ENCODE measurements around the gene CAPN13. TPM values are rescaled to one million over a fixed set of nuclear protein-coding genes. Genes with fewer than 3 reads are reported as not detected.

The CAPN13 gene
- total RNA-seq, 6 donors from 2014 or later = 9.4 to 46.1 (median 17.5) TPM

- no peak for ATAC-seq (ENCODE audit: low FRiP score in 2 of 2)
- H3K4me1 ChIP-seq = no peaks in the 10 kb centered on the region
- no peaks in the 10 kb centered on the region for H3K27me3 ChIP-seq
- H3K9me3 ChIP-seq = no peaks in the 10 kb centered on the region
- TF ChIP-seq POLR2A (IDR thresholded peaks at IDR 0.05) (no peak), POLR2AphosphoS5 (IDR thresholded peaks at IDR 0.05) (no peak), EP300 (IDR thresholded peaks at IDR 0.05) (no peak), CTCF (IDR thresholded peaks at IDR 0.05) (no peak)
- 71 to 80% methylated on average over 1 of the region's 1 CpG for WGBS, 2 donors
- H3K27ac ChIP-seq = no peak overlapping the region
- no peaks in the 10 kb centered on the region for H3K36me3 ChIP-seq
- DNase-seq = no peak
- H3K4me3 ChIP-seq = no peak overlapping the region
Measured at GRCh38 chr2:30781451-30781850, 25.8 kb downstream of the CAPN13 start.

DNA sequence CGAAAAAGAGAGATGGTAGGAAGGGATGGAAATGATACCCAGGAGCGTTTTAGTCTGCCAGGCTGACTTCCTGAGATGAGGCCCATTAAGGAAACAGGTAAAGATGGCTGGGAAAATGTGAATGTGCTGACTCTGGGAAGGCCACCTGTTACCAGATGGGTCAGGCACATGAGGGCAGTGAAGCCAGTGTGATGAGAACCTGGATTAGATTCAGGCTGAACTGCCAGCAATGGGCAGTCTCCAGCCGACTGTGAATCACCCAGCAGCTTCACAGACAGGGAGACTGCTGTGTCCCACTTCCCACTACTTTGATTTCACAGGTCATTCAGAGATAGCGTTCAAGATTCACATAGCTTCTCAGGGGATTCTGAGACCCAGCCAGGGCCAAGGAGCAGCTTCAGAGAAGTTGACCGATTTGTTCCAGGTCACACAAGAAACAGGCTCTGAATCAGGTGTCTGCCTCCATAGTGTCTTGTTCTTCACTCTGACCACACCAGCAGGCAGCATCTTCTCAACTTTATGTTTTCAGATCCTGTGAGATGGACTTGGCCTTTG, 26.4 kb downstream of the CAPN13 start:
- H3K4me1 ChIP-seq = no peaks in the 10 kb centered on the region
- H3K4me3 ChIP-seq = no peak overlapping the region
- ATAC-seq (ENCODE audit: low FRiP score in 2 of 2) = no peak
- H3K27me3 ChIP-seq = no peaks in the 10 kb centered on the region
- TF ChIP-seq POLR2AphosphoS5 (IDR thresholded peaks at IDR 0.05) (no peak), POLR2A (IDR thresholded peaks at IDR 0.05) (no peak), EP300 (IDR thresholded peaks at IDR 0.05) (no peak), CTCF (IDR thresholded peaks at IDR 0.05) (no peak)
- 85 to 87% methylated on average over 4 to 5 of the region's 5 CpGs for WGBS, 2 donors
- no peak for DNase-seq
- H3K27ac ChIP-seq = no peak overlapping the region
- H3K36me3 ChIP-seq = no peaks in the 10 kb centered on the region
- no peaks in the 10 kb centered on the region for H3K9me3 ChIP-seq

- H3K9me3 ChIP-seq = no peaks in the 10 kb centered on the region
- DNase-seq (peak in 1 of 2 donors; percentile 6), ATAC-seq (ENCODE audit: low FRiP score in 2 of 2) (no peak)
- H3K4me3 ChIP-seq = no peak overlapping the region
- no peaks in the 10 kb centered on the region for H3K36me3 ChIP-seq
- H3K4me1 ChIP-seq = no peaks in the 10 kb centered on the region
- TF ChIP-seq POLR2AphosphoS5 (IDR thresholded peaks at IDR 0.05) (no peak), EP300 (IDR thresholded peaks at IDR 0.05) (no peak), POLR2A (IDR thresholded peaks at IDR 0.05) (no peak), CTCF (IDR thresholded peaks at IDR 0.05) (no peak)
- H3K27me3 ChIP-seq = no peaks in the 10 kb centered on the region
- H3K27ac ChIP-seq = no peak overlapping the region
- 89 to 95% methylated on average over 6 to 11 of the region's 11 CpGs for WGBS, 2 donors
Measured at GRCh38 chr2:30778611-30779010, 28.6 kb downstream of the CAPN13 start.

GRCh38 chr2:30777661-30778505, 29.4 kb downstream of the CAPN13 start:
- ATAC-seq (ENCODE audit: low FRiP score in 2 of 2) (no peak), DNase-seq (peak in 1 of 2 donors; percentile 15)
- WGBS, 2 donors = 83 to 90% methylated on average over 12 of the region's 12 CpGs
- Histone ChIP-seq H3K27me3 (no peaks in the 10 kb centered on the region), H3K36me3 (no peaks in the 10 kb centered on the region), H3K4me1 (no peaks in the 10 kb centered on the region), H3K27ac (no peak overlapping the region), H3K9me3 (no peaks in the 10 kb centered on the region), H3K4me3 (no peak overlapping the region)
- TF ChIP-seq CTCF (IDR thresholded peaks at IDR 0.05) = no peak
- no peak for TF ChIP-seq POLR2A (IDR thresholded peaks at IDR 0.05)
- TF ChIP-seq EP300 (IDR thresholded peaks at IDR 0.05) = no peak
- no peak for TF ChIP-seq POLR2AphosphoS5 (IDR thresholded peaks at IDR 0.05)

All from upper lobe of left lung (tissue), 6 donors.